Epidermal melanocyte (primary cell): ENCODE measurements around the gene ASB5.
"Not testable (repeated sequence)": the region's sequence is repeated elsewhere in the genome, so short reads cannot be mapped to it uniquely, and the experiment has no call there.

Experiments
- DNase-seq: peaks from one replicate; pipeline ENCODE4 v3.0.0; 2011; ENCODE audit warnings: low spot score; ENCODE audit not compliant: insufficient read length

ASB5 gene

GRCh38 chr4:176279560-176279959 lies 10.5 kb upstream of the ASB5 start:
- not testable (repeated sequence) for DNase-seq

GRCh38 chr4:176277162-176277904 lies 8.3 kb upstream of the ASB5 start:
- DNase-seq = peak; percentile 54

GRCh38 chr4:176276710-176277109 lies 7.7 kb upstream of the ASB5 start:
- DNase-seq = no peak

GRCh38 chr4:176274441-176274840 lies 5.4 kb upstream of the ASB5 start:
- no peak for DNase-seq

- DNase-seq = no peak
Measured at GRCh38 chr4:176273736-176274135, 4.7 kb upstream of the ASB5 start.

GRCh38 chr4:176272799-176273198 lies 3.8 kb upstream of the ASB5 start:
- no peak for DNase-seq

- no peak for DNase-seq
Measured at GRCh38 chr4:176271749-176272148, 2.7 kb upstream of the ASB5 start.

GRCh38 chr4:176270669-176271068 lies 1.6 kb upstream of the ASB5 start:
- peak; percentile 48 for DNase-seq

- DNase-seq = no peak
Measured at GRCh38 chr4:176266026-176266425, 3.0 kb downstream of the ASB5 start.

GRCh38 chr4:176262243-176262642 lies 6.8 kb downstream of the ASB5 start:
- no peak for DNase-seq

GRCh38 chr4:176261481-176261880 lies 7.5 kb downstream of the ASB5 start:
- DNase-seq = no peak

GRCh38 chr4:176261018-176261417 lies 8.0 kb downstream of the ASB5 start:
- no peak for DNase-seq

GRCh38 chr4:176259330-176260090 lies 9.5 kb downstream of the ASB5 start:
- DNase-seq = no peak

GRCh38 chr4:176258135-176258534 lies 10.9 kb downstream of the ASB5 start:
- DNase-seq = no peak

GRCh38 chr4:176256921-176257320 lies 12.1 kb downstream of the ASB5 start:
- no peak for DNase-seq

GRCh38 chr4:176242764-176243347 lies 26.2 kb downstream of the ASB5 start:
- no peak for DNase-seq

GRCh38 chr4:176241703-176242102 lies 27.3 kb downstream of the ASB5 start:
- no peak for DNase-seq

- DNase-seq = no peak
Measured at GRCh38 chr4:176238826-176239225, 30.2 kb downstream of the ASB5 start.

- DNase-seq = no peak
Measured at GRCh38 chr4:176238157-176238610, 30.8 kb downstream of the ASB5 start.

GRCh38 chr4:176236946-176237345 lies 32.1 kb downstream of the ASB5 start:
- DNase-seq = no peak

- DNase-seq = no peak
Measured at GRCh38 chr4:176230836-176231235, 38.2 kb downstream of the ASB5 start.

GRCh38 chr4:176229645-176230044 lies 39.4 kb downstream of the ASB5 start:
- DNase-seq = no peak
